HepG2 (cell line): ENCODE results near the gene FERMT2. TPM values are rescaled to one million over a fixed set of nuclear protein-coding genes. Genes with fewer than 3 reads are reported as not detected.

ENCODE experiments used
- ATAC-seq: fragments of 200-7000 bp; cut with Tn5 transposase; 3 replicates; pipeline ENCODE4 v1.9.1; 2020; ENCODE audit warnings: mild to moderate bottlenecking, moderate library complexity
- BruUV-seq: library from RNA; stranded (reverse); fragments of 400-500 nt; replicated peaks from 2 replicates; lab custom pipeline; 2021; lab: Mats Ljungman, UMichigan
- CTCF ChIA-PET: fragments of 300-600 bp; formaldehyde crosslinking; extraction: SDS; loops from one replicate; lab custom pipeline; 2021; ENCODE audit warnings: low total read pairs, inconsistent platforms, low intra/inter-chr PET ratio; lab: Yijun Ruan, JAX
- POLR2A ChIA-PET: fragments of 350-600 bp; sonication (Branson Sonifier 250); formaldehyde crosslinking; loops from one replicate; lab custom pipeline; 2020; ENCODE audit warnings: antibody characterized with exemption, inconsistent platforms; lab: Yijun Ruan, JAX
- DNase-seq: peaks from one replicate; pipeline ENCODE4 v3.0.0-alpha.2; 2015; ENCODE audit warnings: low spot score
- FAIRE-seq: peaks from 3 replicates; lab custom pipeline; 2011; peaks lifted over from hg19 to GRCh38; lab: Jason Lieb, UNC
- H2AFZ ChIP-seq: one replicate; pipeline ENCODE4 v1.6.1; 2011; ENCODE audit warnings: low read length, inconsistent platforms
- H3K27ac ChIP-seq: fragments of 300-600 bp; 3 replicates; pipeline ENCODE4 v1.8.0; 2011; ENCODE audit warnings: mixed run types, mild to moderate bottlenecking, mixed read lengths, low read length, inconsistent platforms; ENCODE audit not compliant: insufficient read depth; ENCODE audit errors: extremely low read length
- H3K27me3 ChIP-seq, 2 experiments: fragments of 200-600 bp in 1 of 2; 2 replicates in 1 of 2; 3 replicates in 1 of 2; pipeline versions ENCODE4 v1.6.0 to v1.8.0; 2011; ENCODE audit warnings: low read length in 2 of 2, mild to moderate bottlenecking in 2 of 2, moderate library complexity in 2 of 2, inconsistent platforms in 1 of 2; ENCODE audit not compliant: insufficient read depth in 2 of 2, control insufficient read depth in 1 of 2
- H3K36me3 ChIP-seq, 2 experiments: fragments of 200-600 bp in 1 of 2; replicated peaks in 1 of 2; 2 replicates in 1 of 2; 3 replicates in 1 of 2; pipeline versions ENCODE4 v1.5.1 to v1.8.0; 2011; ENCODE audit warnings: low read length in 2 of 2, inconsistent platforms in 1 of 2; ENCODE audit not compliant: insufficient read depth in 2 of 2, control insufficient read depth in 1 of 2
- H3K4me1 ChIP-seq: 2 replicates; pipeline ENCODE4 v1.5.1; 2012; ENCODE audit warnings: low read length, inconsistent platforms; ENCODE audit not compliant: insufficient read depth
- H3K4me2 ChIP-seq: 2 replicates; pipeline ENCODE4 v1.6.0; 2011; ENCODE audit warnings: low read depth, low read length, inconsistent platforms
- H3K4me3 ChIP-seq, 3 experiments: fragments of 200-600 bp in 1 of 3; sonication (generic), shearing (Covaris generic) in 1 of 3; replicated peaks in 1 of 3; 2 replicates each; pipeline ENCODE4 v1.5.1; 2011 to 2016; ENCODE audit warnings: low read length in 3 of 3, inconsistent platforms in 2 of 3, low read depth in 2 of 3, mild to moderate bottlenecking in 2 of 3, control low read depth in 1 of 3, mixed read lengths in 1 of 3; ENCODE audit not compliant: insufficient read depth in 1 of 3
- H3K79me2 ChIP-seq: one replicate; pipeline ENCODE4 v1.6.1; 2011; ENCODE audit warnings: low read length, inconsistent platforms; ENCODE audit not compliant: insufficient read depth
- H3K9ac ChIP-seq: 2 replicates; pipeline ENCODE4 v1.6.0; 2011; ENCODE audit warnings: mild to moderate bottlenecking, low read depth, low read length, inconsistent platforms; ENCODE audit not compliant: insufficient read depth
- H3K9me3 ChIP-seq: 2 replicates; pipeline ENCODE4 v1.5.1; 2012; ENCODE audit warnings: mild to moderate bottlenecking, low read length
- H4K20me1 ChIP-seq: 2 replicates; pipeline ENCODE4 v1.6.0; 2011; ENCODE audit warnings: inconsistent platforms, mild to moderate bottlenecking, low read length, moderate library complexity; ENCODE audit not compliant: insufficient read depth
- ATF3 ChIP-seq: sonication (generic); formaldehyde crosslinking; IDR thresholded peaks from 2 replicates; pipeline ENCODE4 v1.4.0; 2020; ENCODE audit warnings: missing genetic modification reagents
- CREB3 ChIP-seq: sonication (generic); formaldehyde crosslinking; IDR thresholded peaks from 2 replicates; pipeline ENCODE4 v1.5.0; 2020; ENCODE audit warnings: missing genetic modification reagents
- EP300 ChIP-seq, 3 experiments: sonication (generic) in 1 of 3; formaldehyde crosslinking in 1 of 3; IDR thresholded peaks; 2 replicates each; pipeline versions ENCODE4 v1.5.1 to v1.6.1; 2011 to 2020; ENCODE audit warnings: low read depth in 2 of 3, low read length in 2 of 3, borderline replicate concordance in 1 of 3, improper control_type of control experiment in 1 of 3, mild to moderate bottlenecking in 1 of 3, missing genetic modification reagents in 1 of 3, moderate library complexity in 1 of 3
- FOXJ3 ChIP-seq: sonication (generic); formaldehyde crosslinking; IDR thresholded peaks from 2 replicates; pipeline ENCODE4 v1.4.0; 2020; ENCODE audit warnings: missing genetic modification reagents, mild to moderate bottlenecking, borderline replicate concordance
- FOXM1 ChIP-seq: sonication (generic); formaldehyde crosslinking; IDR thresholded peaks from 2 replicates; pipeline ENCODE4 v1.5.0; 2020; ENCODE audit warnings: missing genetic modification reagents
- GATAD2A ChIP-seq: IDR thresholded peaks from 2 replicates; pipeline ENCODE4 v1.6.1; 2016
- NCOR1 ChIP-seq: fragments of 200-600 bp; sonication (generic); IDR thresholded peaks from 2 replicates; pipeline ENCODE4 v1.7.0; 2017; ENCODE audit warnings: antibody characterized with exemption, low read length, borderline replicate concordance
- NR2F2 ChIP-seq: IDR thresholded peaks from 2 replicates; pipeline ENCODE4 v1.6.1; 2012; ENCODE audit warnings: low read depth, inconsistent platforms, borderline replicate concordance
- RARG ChIP-seq: sonication (generic); formaldehyde crosslinking; IDR thresholded peaks from 2 replicates; pipeline ENCODE4 v1.4.0; 2020; ENCODE audit warnings: low read depth, mild to moderate bottlenecking, missing genetic modification reagents
- RFXAP ChIP-seq: sonication (generic); formaldehyde crosslinking; IDR thresholded peaks from 2 replicates; pipeline ENCODE4 v1.4.0; 2020; ENCODE audit warnings: missing genetic modification reagents, borderline replicate concordance
- SKI ChIP-seq: fragments of 450-650 bp; IDR thresholded peaks from one replicate; pipeline ENCODE4 v1.6.1; 2018; ENCODE audit warnings: mild to moderate bottlenecking; ENCODE audit not compliant: partially characterized antibody
- SOX6 ChIP-seq, 2 experiments: fragments of 450-650 bp in 1 of 2; sonication (generic) in 1 of 2; formaldehyde crosslinking in 1 of 2; IDR thresholded peaks; 2 replicates each; pipeline versions ENCODE4 v1.4.0 to v1.6.1; 2017 to 2020; ENCODE audit warnings: antibody characterized with exemption in 1 of 2, mild to moderate bottlenecking in 1 of 2, missing genetic modification reagents in 1 of 2
- SRY ChIP-seq: sonication (generic); formaldehyde crosslinking; IDR thresholded peaks from 2 replicates; pipeline ENCODE4 v1.8.0; 2022; ENCODE audit warnings: mild to moderate bottlenecking, missing genetic modification reagents
- THRA ChIP-seq: sonication (generic); formaldehyde crosslinking; IDR thresholded peaks from 2 replicates; pipeline ENCODE4 v1.4.0; 2020; ENCODE audit warnings: missing genetic modification reagents, borderline replicate concordance
- ZFP36L1 ChIP-seq: sonication (generic); formaldehyde crosslinking; IDR thresholded peaks from 2 replicates; pipeline ENCODE4 v1.8.0; 2022; ENCODE audit warnings: mild to moderate bottlenecking, missing genetic modification reagents, moderate library complexity
- ZNF263 ChIP-seq: sonication (generic); formaldehyde crosslinking; IDR thresholded peaks from 2 replicates; pipeline ENCODE4 v1.4.0; 2020; ENCODE audit warnings: missing genetic modification reagents
- WGBS: methylation state at CpG from one replicate; pipeline ENCODE4 v1.1.6; 2017; ENCODE audit warnings: low lambda C conversion rate; 5-methylcytosine and 5-hydroxymethylcytosine counted together
- in situ Hi-C: cut with HindIII; loops from 2 replicates; pipeline ENCODE4 v1.10.0; 2017; ENCODE audit warnings: low pct_unique_long_range_greater_than_20kb; ENCODE audit not compliant: extremely low pct_ligation_motif_present
- intact Hi-C: fragments of 100-400 bp; cut with micrococcal nuclease; formaldehyde crosslinking; loops from one replicate; pipeline ENCODE4 v1.10.0; 2022; ENCODE audit not compliant: unreplicated experiment
- polyA plus RNA-seq, 8 experiments: library from polyadenylated mRNA; depleted of rRNA in 3 of 8; stranded (reverse) in 7 of 8; unstranded in 1 of 8; fragments of >200 nt; fragmentation: Illumina TruSeq in 4 of 8; extraction: Trizol in 4 of 8; gene quantifications; 2 replicates each; pipeline versions ENCODE4 v1.2.1 to v1.2.3, GENCODE V29; 2011 to 2016; ENCODE audit warnings: low read depth in 4 of 8, missing spikeins in 1 of 8, mixed read lengths in 1 of 8; ENCODE audit not compliant: insufficient read depth in 1 of 8
- total RNA-seq, 5 experiments: library from RNA; depleted of rRNA; stranded (reverse); fragments of >200 nt; fragmentation: Illumina TruSeq; extraction: Trizol; gene quantifications; 2 replicates each; pipeline ENCODE4 v1.2.3, GENCODE V29; 2016; ENCODE audit warnings: low read depth in 1 of 5
- TF ChIP-seq, protein P1 (sequence below): sonication (generic); formaldehyde crosslinking; IDR thresholded peaks from 2 replicates; pipeline ENCODE4 v1.8.0; 2022; ENCODE audit warnings: missing genetic modification reagents, mild to moderate bottlenecking, moderate library complexity, borderline replicate concordance
- TF ChIP-seq, protein P2 (sequence below): sonication (generic); formaldehyde crosslinking; IDR thresholded peaks from 2 replicates; pipeline ENCODE4 v1.4.0; 2020; ENCODE audit warnings: mild to moderate bottlenecking, low read depth, missing genetic modification reagents

The FERMT2 gene
- total and polyA plus RNA-seq, 2 of the 13 experiments (the other 11 are each of a cell fraction or from before 2014, with no cell fraction given), result 36.2 to 60.4 TPM

- Histone ChIP-seq H3K4me1 (peaks cover 56% of the 10 kb centered on the region), H3K9ac (peak overlapping the region; percentile 30; the same call in 1 of the 2 replicates), H3K27me3 (no peaks in the 10 kb centered on the region; a peak in 1 of 5 replicates), H2AFZ (no peak overlapping the region), H3K27ac (peak overlapping the region; percentile 91), H3K9me3 (no peaks in the 10 kb centered on the region), H3K79me2 (peaks cover 70% of the 10 kb centered on the region), H3K4me3 (peak overlapping the region; percentile 12 to 95 (median 88); a peak in 4 of 6 replicates), H3K36me3 (peaks cover 0 to 4% of the 10 kb centered on the region in 2 experiments; a peak in 2 of 5 replicates), H4K20me1 (no peaks in the 10 kb centered on the region), H3K4me2 (peak overlapping the region; percentile 82)
- in situ Hi-C loops (no loop called here), intact Hi-C loops (loop anchor here (2.0 kb wide), 1 partner anchor 13 kb away; no protein-coding TSS in a partner anchor)
- POLR2A ChIA-PET, result interaction anchor here (1.2 to 1.7 kb wide), 4 partner anchors 20 to 158 kb away, joined by 3 to 8 read pairs (median 3); partner anchors contain the start of gene GNPNAT1
- no TSS peak for BruUV-seq
- FAIRE-seq (peak; percentile 93), ATAC-seq (peak; percentile 54), DNase-seq (peak; percentile 89)
- CTCF ChIA-PET, result no interaction called here
- 5% methylated on average over 3 of the region's 3 CpGs for WGBS
- TF ChIP-seq EP300 (IDR thresholded peaks at IDR 0.05; ENCODE audit: low read depth in 2 of 2, low read length in 2 of 2) (peak in 1 of 2 experiments; percentile 92; a peak in 2 of 4 replicates), EP300 (CRISPR knock-in tag; IDR thresholded peaks at IDR 0.05; ENCODE audit: borderline replicate concordance) (peak; percentile 77; the same call in 1 of the 2 replicates), ATF3 (peak; percentile 45; the same call in 1 of the 2 replicates), RFXAP (CRISPR knock-in tag) (no peak), SOX6 (IDR thresholded peaks at IDR 0.05) (no peak), SOX6 (CRISPR knock-in tag; IDR thresholded peaks at IDR 0.05) (peak; percentile 66; the same call in 1 of the 2 replicates), FOXM1 (CRISPR knock-in tag) (no peak), ZNF263 (CRISPR knock-in tag) (no peak), THRA (peak; percentile 47; the same call in 1 of the 2 replicates), ZFP36L1 (no peak), GATAD2A (peak; percentile 72; the same call in 1 of the 2 replicates), CREB3 (CRISPR knock-in tag) (no peak), SKI (peak; percentile 76), NCOR1 (peak; percentile 94), SRY (no peak), FOXJ3 (CRISPR knock-in tag) (peak; percentile 74; the same call in 1 of the 2 replicates), NR2F2 (peak; percentile 96), RARG (CRISPR knock-in tag) (no peak)
- TF ChIP-seq, protein P1, sequence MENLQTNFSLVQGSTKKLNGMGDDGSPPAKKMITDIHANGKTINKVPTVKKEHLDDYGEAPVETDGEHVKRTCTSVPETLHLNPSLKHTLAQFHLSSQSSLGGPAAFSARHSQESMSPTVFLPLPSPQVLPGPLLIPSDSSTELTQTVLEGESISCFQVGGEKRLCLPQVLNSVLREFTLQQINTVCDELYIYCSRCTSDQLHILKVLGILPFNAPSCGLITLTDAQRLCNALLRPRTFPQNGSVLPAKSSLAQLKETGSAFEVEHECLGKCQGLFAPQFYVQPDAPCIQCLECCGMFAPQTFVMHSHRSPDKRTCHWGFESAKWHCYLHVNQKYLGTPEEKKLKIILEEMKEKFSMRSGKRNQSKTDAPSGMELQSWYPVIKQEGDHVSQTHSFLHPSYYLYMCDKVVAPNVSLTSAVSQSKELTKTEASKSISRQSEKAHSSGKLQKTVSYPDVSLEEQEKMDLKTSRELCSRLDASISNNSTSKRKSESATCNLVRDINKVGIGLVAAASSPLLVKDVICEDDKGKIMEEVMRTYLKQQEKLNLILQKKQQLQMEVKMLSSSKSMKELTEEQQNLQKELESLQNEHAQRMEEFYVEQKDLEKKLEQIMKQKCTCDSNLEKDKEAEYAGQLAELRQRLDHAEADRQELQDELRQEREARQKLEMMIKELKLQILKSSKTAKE, result peak; percentile 76; the same call in 1 of the 2 replicates
- TF ChIP-seq, protein P2, sequence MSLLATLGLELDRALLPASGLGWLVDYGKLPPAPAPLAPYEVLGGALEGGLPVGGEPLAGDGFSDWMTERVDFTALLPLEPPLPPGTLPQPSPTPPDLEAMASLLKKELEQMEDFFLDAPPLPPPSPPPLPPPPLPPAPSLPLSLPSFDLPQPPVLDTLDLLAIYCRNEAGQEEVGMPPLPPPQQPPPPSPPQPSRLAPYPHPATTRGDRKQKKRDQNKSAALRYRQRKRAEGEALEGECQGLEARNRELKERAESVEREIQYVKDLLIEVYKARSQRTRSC, result no peak
These were observed 2.8 kb downstream of the FERMT2 start for GRCh38 chr14:52948039-52948438.
